ENCODE measurements around the gene DUXA. TPM values are rescaled to one million over a fixed set of nuclear protein-coding genes. Genes with fewer than 3 reads are reported as not detected.

Gene DUXA
- total and polyA plus RNA-seq, 9 of the 15 experiments (the other 6 are each of a cell fraction or from before 2014, with no cell fraction given) = not detected

- peaks cover 3% of the 10 kb centered on the region; the same call in 1 of the 3 replicates for H3K36me3 ChIP-seq (ENCODE audit: control insufficient read depth, insufficient read depth, low read length)
- no peak overlapping the region for H2AFZ ChIP-seq (ENCODE audit: low read depth, low read length)
- no peak for ATAC-seq
- no peak for TF ChIP-seq SIX5 (IDR thresholded peaks at IDR 0.05; ENCODE audit: borderline replicate concordance in 1 of 2, insufficient read depth in 1 of 2, low read depth in 1 of 2, low read length in 2 of 2)
- TF ChIP-seq, protein P1, sequence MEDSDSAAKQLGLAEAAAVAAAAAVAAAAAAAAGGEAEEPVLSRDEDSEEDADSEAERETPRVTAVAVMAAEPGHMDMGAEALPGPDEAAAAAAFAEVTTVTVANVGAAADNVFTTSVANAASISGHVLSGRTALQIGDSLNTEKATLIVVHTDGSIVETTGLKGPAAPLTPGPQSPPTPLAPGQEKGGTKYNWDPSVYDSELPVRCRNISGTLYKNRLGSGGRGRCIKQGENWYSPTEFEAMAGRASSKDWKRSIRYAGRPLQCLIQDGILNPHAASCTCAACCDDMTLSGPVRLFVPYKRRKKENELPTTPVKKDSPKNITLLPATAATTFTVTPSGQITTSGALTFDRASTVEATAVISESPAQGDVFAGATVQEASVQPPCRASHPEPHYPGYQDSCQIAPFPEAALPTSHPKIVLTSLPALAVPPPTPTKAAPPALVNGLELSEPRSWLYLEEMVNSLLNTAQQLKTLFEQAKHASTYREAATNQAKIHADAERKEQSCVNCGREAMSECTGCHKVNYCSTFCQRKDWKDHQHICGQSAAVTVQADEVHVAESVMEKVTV (CRISPR knock-in tag; IDR thresholded peaks at IDR 0.05) = no peak
- TF ChIP-seq BRD9 (IDR thresholded peaks at IDR 0.05; ENCODE audit: low read depth, partially characterized antibody) = no peak
- TF ChIP-seq, protein P2, sequence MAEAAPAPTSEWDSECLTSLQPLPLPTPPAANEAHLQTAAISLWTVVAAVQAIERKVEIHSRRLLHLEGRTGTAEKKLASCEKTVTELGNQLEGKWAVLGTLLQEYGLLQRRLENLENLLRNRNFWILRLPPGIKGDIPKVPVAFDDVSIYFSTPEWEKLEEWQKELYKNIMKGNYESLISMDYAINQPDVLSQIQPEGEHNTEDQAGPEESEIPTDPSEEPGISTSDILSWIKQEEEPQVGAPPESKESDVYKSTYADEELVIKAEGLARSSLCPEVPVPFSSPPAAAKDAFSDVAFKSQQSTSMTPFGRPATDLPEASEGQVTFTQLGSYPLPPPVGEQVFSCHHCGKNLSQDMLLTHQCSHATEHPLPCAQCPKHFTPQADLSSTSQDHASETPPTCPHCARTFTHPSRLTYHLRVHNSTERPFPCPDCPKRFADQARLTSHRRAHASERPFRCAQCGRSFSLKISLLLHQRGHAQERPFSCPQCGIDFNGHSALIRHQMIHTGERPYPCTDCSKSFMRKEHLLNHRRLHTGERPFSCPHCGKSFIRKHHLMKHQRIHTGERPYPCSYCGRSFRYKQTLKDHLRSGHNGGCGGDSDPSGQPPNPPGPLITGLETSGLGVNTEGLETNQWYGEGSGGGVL (CRISPR knock-in tag; IDR thresholded peaks at IDR 0.05) = no peak
- no peak for TF ChIP-seq MTA2 (IDR thresholded peaks at IDR 0.05; ENCODE audit: low read depth)
- H3K4me2 ChIP-seq (ENCODE audit: insufficient read depth, low read length) = no peak overlapping the region
- 10% methylated on average over 7 of the region's 7 CpGs for WGBS (ENCODE audit: insufficient coverage, low coverage, missing lambda C conversion rate)
- no peak overlapping the region for H3K4me3 ChIP-seq
- no peaks in the 10 kb centered on the region for H3K9me1 ChIP-seq (ENCODE audit: control insufficient read depth, insufficient read depth, low read length)
- no peaks in the 10 kb centered on the region for H3K27me3 ChIP-seq (ENCODE audit: control insufficient read depth in 2 of 2, insufficient read depth in 2 of 2, low read length in 2 of 2)
- intact Hi-C loops (cut with micrococcal nuclease) (no loop called here), in situ Hi-C loops (cut with MboI) (no loop called here)
- no peak overlapping the region for H3K9ac ChIP-seq (ENCODE audit: insufficient read depth in 1 of 2, low read depth in 2 of 2, low read length in 2 of 2)
- H3K9me3 ChIP-seq (replicated peaks; ENCODE audit: control insufficient read depth, insufficient read depth, low read depth, low read length) = no peaks in the 10 kb centered on the region
- FAIRE-seq = no peak
- BruUV-seq (replicated peaks) = no TSS peak
- H3K4me1 ChIP-seq (replicated peaks in 1 of 2; ENCODE audit: control insufficient read depth in 2 of 2, insufficient read depth in 2 of 2, low read length in 2 of 2) = no peaks in the 10 kb centered on the region
- DNase-seq (ENCODE audit: extremely low read depth in 1 of 4, low spot score in 3 of 4) = no peak
- ChIA-PET POLR2A (no interaction called here), CTCF (ENCODE audit: low intra/inter-chr PET ratio) (no interaction called here)
- H3K79me2 ChIP-seq (ENCODE audit: control insufficient read depth, insufficient read depth, low read length) = no peaks in the 10 kb centered on the region
- H3K27ac ChIP-seq (ENCODE audit: extremely low read depth, low read depth, low read length) = no peak overlapping the region
- H4K20me1 ChIP-seq (replicated peaks; ENCODE audit: control insufficient read depth, insufficient read depth, low read length) = no peaks in the 10 kb centered on the region
Measured at GRCh38 chr19:57212109-57212508, 44.8 kb upstream of the DUXA start.

Data from K562 (cell line).